Subcutaneous abdominal adipose tissue (tissue), 5 donors: ENCODE results near the gene PYGL.
A peak's percentile ranks its signal among the peaks of the same experiment; 100 is the strongest.
"Not testable (repeated sequence)": the region's sequence is repeated elsewhere in the genome, so short reads cannot be mapped to it uniquely, and the experiment has no call there.

ENCODE experiments used
- H3K27ac ChIP-seq: one replicate; pipeline ENCODE4 v1.7.0; 2013; ENCODE audit warnings: low read depth, mild to moderate bottlenecking, inconsistent platforms, low read length, moderate library complexity
- H3K27me3 ChIP-seq, 5 donors: one replicate each; pipeline ENCODE4 v1.7.0; 2013; ENCODE audit warnings: low read length in 5 of 5, inconsistent platforms in 1 of 5; ENCODE audit not compliant: control insufficient read depth in 5 of 5, insufficient read depth in 4 of 5
- H3K36me3 ChIP-seq, 5 donors: one replicate each; pipeline ENCODE4 v1.7.0; 2013; ENCODE audit warnings: low read length in 5 of 5; ENCODE audit not compliant: control insufficient read depth in 5 of 5, insufficient read depth in 5 of 5
- H3K4me1 ChIP-seq, 5 donors: one replicate each; pipeline ENCODE4 v1.7.0; 2013; ENCODE audit warnings: low read length in 5 of 5, mild to moderate bottlenecking in 3 of 5, moderate library complexity in 1 of 5; ENCODE audit not compliant: control insufficient read depth in 5 of 5, insufficient read depth in 5 of 5
- H3K4me3 ChIP-seq, 5 donors: one replicate each; pipeline ENCODE4 v1.7.0; 2013; ENCODE audit warnings: low read length in 5 of 5, low read depth in 1 of 5
- H3K9ac ChIP-seq, 5 donors: one replicate each; pipeline ENCODE4 v1.7.0; 2013; ENCODE audit warnings: low read length in 5 of 5, mild to moderate bottlenecking in 4 of 5, moderate library complexity in 3 of 5
- H3K9me3 ChIP-seq, 5 donors: one replicate each; pipeline ENCODE4 v1.7.0; 2013; ENCODE audit warnings: low read length in 5 of 5; ENCODE audit not compliant: control insufficient read depth in 5 of 5
- donor health status: healthy.
- donor health status: healthy.
- donor health status: healthy.
- donor health status: healthy.
- donor health status: healthy.

The PYGL gene

GRCh38 chr14:50941638-50942037, 2.6 kb downstream of the PYGL start:
- H3K27ac ChIP-seq, H3K27me3 ChIP-seq, H3K9me3 ChIP-seq, H3K9ac ChIP-seq: not testable (repeated sequence)
- peaks cover 0 to 10% (median 5%) of the 10 kb centered on the region in 5 donors for H3K36me3 ChIP-seq
- peaks cover 0 to 67% (median 47%) of the 10 kb centered on the region in 5 donors for H3K4me1 ChIP-seq
- peak overlapping the region in 1 of 5 donors; percentile 18 for H3K4me3 ChIP-seq

- Histone ChIP-seq H3K36me3 (peaks cover 0 to 11% (median 5%) of the 10 kb centered on the region in 5 donors), H3K4me1 (peaks cover 0 to 72% (median 52%) of the 10 kb centered on the region in 5 donors), H3K27ac (peak overlapping the region; percentile 7), H3K4me3 (no peak overlapping the region), H3K9me3 (no peaks in the 10 kb centered on the region), H3K27me3 (no peaks in the 10 kb centered on the region), H3K9ac (no peak overlapping the region)
These were observed 3.1 kb downstream of the PYGL start for GRCh38 chr14:50941151-50941550.

DNA sequence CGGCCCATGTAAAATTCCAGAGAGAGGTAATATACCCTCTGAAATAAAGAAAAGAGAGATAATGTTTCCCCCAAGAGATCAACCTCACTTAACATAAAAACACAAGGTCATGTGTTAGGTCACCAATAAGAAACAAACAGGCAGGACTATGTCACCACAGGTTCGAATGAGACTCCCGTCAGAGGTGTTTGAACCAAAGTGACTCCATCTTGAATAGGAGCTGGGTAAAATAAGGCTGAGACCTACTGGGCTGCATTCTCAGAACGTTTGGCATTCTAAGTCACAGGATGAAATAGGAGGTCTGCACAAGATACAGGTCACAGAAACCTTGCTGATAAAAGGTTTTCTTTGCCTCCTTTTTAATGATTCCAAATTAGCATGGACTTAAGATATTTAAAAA, 6.5 kb downstream of the PYGL start:
- peak overlapping the region; percentile 89 for H3K27ac ChIP-seq
- no peaks in the 10 kb centered on the region for H3K9me3 ChIP-seq
- H3K9ac ChIP-seq = peak overlapping the region in 1 of 5 donors; percentile 48
- H3K4me3 ChIP-seq = no peak overlapping the region
- H3K36me3 ChIP-seq = peaks cover 15 to 36% (median 19%) of the 10 kb centered on the region in 5 donors
- H3K4me1 ChIP-seq = peaks cover 3 to 91% (median 50%) of the 10 kb centered on the region in 5 donors
- no peaks in the 10 kb centered on the region for H3K27me3 ChIP-seq

GRCh38 chr14:50937325-50937724, 7.0 kb downstream of the PYGL start:
- H3K4me1 ChIP-seq = peaks cover 3 to 92% (median 54%) of the 10 kb centered on the region in 5 donors
- H3K9me3 ChIP-seq = no peaks in the 10 kb centered on the region
- peaks cover 17 to 40% (median 24%) of the 10 kb centered on the region in 5 donors for H3K36me3 ChIP-seq
- no peaks in the 10 kb centered on the region for H3K27me3 ChIP-seq
- H3K4me3 ChIP-seq = no peak overlapping the region
- peak overlapping the region in 2 of 5 donors; percentile 14 to 48 for H3K9ac ChIP-seq
- H3K27ac ChIP-seq = peak overlapping the region; percentile 89

GRCh38 chr14:50936882-50937281, 7.4 kb downstream of the PYGL start:
- Histone ChIP-seq H3K27ac (peak overlapping the region; percentile 89), H3K36me3 (peaks cover 18 to 41% (median 24%) of the 10 kb centered on the region in 5 donors), H3K27me3 (no peaks in the 10 kb centered on the region), H3K4me3 (no peak overlapping the region), H3K9me3 (no peaks in the 10 kb centered on the region), H3K4me1 (peaks cover 3 to 92% (median 53%) of the 10 kb centered on the region in 5 donors), H3K9ac (peak overlapping the region in 2 of 5 donors; percentile 14 to 48)

GRCh38 chr14:50936016-50936340, 8.3 kb downstream of the PYGL start:
- Histone ChIP-seq H3K4me1 (peaks cover 3 to 85% (median 46%) of the 10 kb centered on the region in 5 donors), H3K36me3 (peaks cover 24 to 48% (median 31%) of the 10 kb centered on the region in 5 donors), H3K27ac (peak overlapping the region; percentile 89)

GRCh38 chr14:50935126-50936015, 8.9 kb downstream of the PYGL start:
- Histone ChIP-seq H3K4me1 (peaks cover 3 to 79% (median 45%) of the 10 kb centered on the region in 5 donors), H3K4me3 (no peak overlapping the region), H3K9ac (peak overlapping the region in 2 of 5 donors; percentile 27 to 68), H3K27ac (peak overlapping the region; percentile 89), H3K36me3 (peaks cover 30 to 54% (median 37%) of the 10 kb centered on the region in 5 donors), H3K27me3 (no peaks in the 10 kb centered on the region), H3K9me3 (no peaks in the 10 kb centered on the region)

More at GRCh38 chr14:50936016-50936340, 8.3 kb downstream of the PYGL start:
- no peaks in the 10 kb centered on the region for H3K9me3 ChIP-seq
- peak overlapping the region in 1 of 5 donors; percentile 68 for H3K9ac ChIP-seq
- H3K27me3 ChIP-seq = no peaks in the 10 kb centered on the region
- no peak overlapping the region for H3K4me3 ChIP-seq

GRCh38 chr14:50932592-50933495, 11.4 kb downstream of the PYGL start:
- Histone ChIP-seq H3K4me1 (peaks cover 7 to 75% (median 51%) of the 10 kb centered on the region in 5 donors), H3K9me3 (no peaks in the 10 kb centered on the region), H3K27ac (peak overlapping the region; percentile 63), H3K36me3 (peaks cover 33 to 68% (median 48%) of the 10 kb centered on the region in 5 donors), H3K9ac (no peak overlapping the region), H3K27me3 (no peaks in the 10 kb centered on the region), H3K4me3 (no peak overlapping the region)

- H3K4me1 ChIP-seq = peaks cover 7 to 75% (median 54%) of the 10 kb centered on the region in 5 donors
- no peaks in the 10 kb centered on the region for H3K9me3 ChIP-seq
- H3K9ac ChIP-seq = no peak overlapping the region
- H3K4me3 ChIP-seq = no peak overlapping the region
- H3K36me3 ChIP-seq = peaks cover 35 to 68% (median 51%) of the 10 kb centered on the region in 5 donors
- no peaks in the 10 kb centered on the region for H3K27me3 ChIP-seq
- H3K27ac ChIP-seq = peak overlapping the region; percentile 63
These were observed 12.1 kb downstream of the PYGL start for GRCh38 chr14:50932156-50932555.
